GM23338 (cell line): ENCODE data around the gene ARAP1.

ENCODE experiments used
- CREB1 ChIP-seq: fragments of 250-450 bp; sonication (Bioruptor Pico); IDR thresholded peaks from 2 replicates; pipeline ENCODE4 v1.5.0; 2020; ENCODE audit warnings: low read depth, mild to moderate bottlenecking, moderate library complexity
- EZH2 ChIP-seq: fragments of 200-600 bp; sonication (generic); IDR thresholded peaks from one replicate; pipeline ENCODE4 v1.8.0; 2017; ENCODE audit warnings: antibody characterized with exemption, mild to moderate bottlenecking, low read depth; ENCODE audit not compliant: unreplicated experiment
- EZH2phosphoT487 ChIP-seq: fragments of 200-600 bp; sonication (generic); IDR thresholded peaks from one replicate; pipeline ENCODE4 v1.8.1; 2018; ENCODE audit warnings: antibody characterized with exemption; ENCODE audit not compliant: unreplicated experiment
- TF ChIP-seq, protein P1 (sequence below), 2 experiments: fragments of 200-600 bp in 1 of 2; sonication (generic) in 1 of 2; conservative IDR thresholded peaks; 2 replicates each; pipeline versions ENCODE4 v1.5.1 to v1.6.1; 2016 to 2017; ENCODE audit warnings: antibody characterized with exemption in 2 of 2, low read depth in 2 of 2, mild to moderate bottlenecking in 2 of 2, moderate library complexity in 1 of 2

DNA sequence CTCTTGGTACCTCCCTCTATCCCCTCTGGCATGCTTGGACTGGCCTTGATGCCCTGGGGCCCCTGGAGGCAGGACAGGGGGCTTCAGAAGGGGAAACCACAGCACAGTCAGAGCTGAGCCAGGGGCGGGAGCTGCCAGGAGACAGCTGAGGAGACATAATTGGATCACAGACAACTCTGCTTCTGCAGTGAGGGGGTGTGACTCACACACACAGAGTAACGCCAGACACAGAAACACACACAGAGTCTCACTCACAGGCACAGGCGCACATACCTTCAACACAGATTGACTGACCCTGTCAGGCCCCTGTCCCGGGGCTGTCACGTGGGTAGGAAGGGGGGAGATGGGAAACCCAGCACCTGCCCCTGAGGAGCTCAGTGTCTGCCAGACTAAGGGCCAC lies 21.1 kb upstream of the ARAP1 start:
- TF ChIP-seq, protein P1, sequence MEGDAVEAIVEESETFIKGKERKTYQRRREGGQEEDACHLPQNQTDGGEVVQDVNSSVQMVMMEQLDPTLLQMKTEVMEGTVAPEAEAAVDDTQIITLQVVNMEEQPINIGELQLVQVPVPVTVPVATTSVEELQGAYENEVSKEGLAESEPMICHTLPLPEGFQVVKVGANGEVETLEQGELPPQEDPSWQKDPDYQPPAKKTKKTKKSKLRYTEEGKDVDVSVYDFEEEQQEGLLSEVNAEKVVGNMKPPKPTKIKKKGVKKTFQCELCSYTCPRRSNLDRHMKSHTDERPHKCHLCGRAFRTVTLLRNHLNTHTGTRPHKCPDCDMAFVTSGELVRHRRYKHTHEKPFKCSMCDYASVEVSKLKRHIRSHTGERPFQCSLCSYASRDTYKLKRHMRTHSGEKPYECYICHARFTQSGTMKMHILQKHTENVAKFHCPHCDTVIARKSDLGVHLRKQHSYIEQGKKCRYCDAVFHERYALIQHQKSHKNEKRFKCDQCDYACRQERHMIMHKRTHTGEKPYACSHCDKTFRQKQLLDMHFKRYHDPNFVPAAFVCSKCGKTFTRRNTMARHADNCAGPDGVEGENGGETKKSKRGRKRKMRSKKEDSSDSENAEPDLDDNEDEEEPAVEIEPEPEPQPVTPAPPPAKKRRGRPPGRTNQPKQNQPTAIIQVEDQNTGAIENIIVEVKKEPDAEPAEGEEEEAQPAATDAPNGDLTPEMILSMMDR (conservative IDR thresholded peaks at IDR 0.05; ENCODE audit: low read depth in 2 of 2): no peak
- no peak for TF ChIP-seq EZH2
- no peak for TF ChIP-seq EZH2phosphoT487
- TF ChIP-seq CREB1 (CRISPR knock-in tag): no peak
